ENCODE data around the gene MDM4. TPM values are rescaled to one million over a fixed set of nuclear protein-coding genes. Genes with fewer than 3 reads are reported as not detected.

MDM4 gene
- total RNA-seq, 2 experiments from 2014 or later, result 120 to 282 TPM

DNA sequence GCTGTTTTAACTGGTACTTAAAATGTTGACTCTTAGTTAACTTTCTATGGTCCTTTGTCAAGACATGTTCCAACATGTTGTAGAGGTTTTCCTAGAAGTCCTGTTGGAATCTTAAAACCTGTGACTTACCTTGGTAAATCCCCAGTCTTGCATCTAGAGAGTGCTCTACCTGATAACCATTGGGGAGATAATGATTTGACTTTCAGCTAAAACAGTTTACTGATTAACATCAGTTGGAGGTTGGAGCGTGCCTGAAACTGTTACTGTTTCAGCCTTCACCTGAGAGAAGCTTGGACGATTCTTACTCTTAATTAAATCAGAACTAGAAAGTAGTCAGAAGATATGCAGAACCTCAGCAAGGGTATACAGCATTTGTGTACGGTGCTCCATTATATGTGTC, 8.8 kb downstream of the MDM4 start:
- no peak for DNase-seq (ENCODE audit: low spot score)
- peak overlapping the region; percentile 49 for H3K4me2 ChIP-seq (ENCODE audit: low read length)
- peaks cover 91% of the 10 kb centered on the region for H3K79me2 ChIP-seq (ENCODE audit: insufficient read depth, low read depth, low read length)
- H3K9me2 ChIP-seq (ENCODE audit: insufficient read depth, low read length), result no peaks in the 10 kb centered on the region
- H3K4me3 ChIP-seq (ENCODE audit: low read depth, low read length, poor library complexity, severe bottlenecking), result peak overlapping the region; percentile 28
- peaks cover 4% of the 10 kb centered on the region; the same call in 1 of the 2 replicates for H4K20me1 ChIP-seq (ENCODE audit: insufficient read depth, low read length)
- H3K27ac ChIP-seq (ENCODE audit: low read depth, low read length, poor library complexity, severe bottlenecking), result peak overlapping the region; percentile 71
- CTCF ChIA-PET (ENCODE audit: unreplicated experiment), result no interaction called here
- H3K4me1 ChIP-seq (ENCODE audit: insufficient read depth, low read length, poor library complexity, severe bottlenecking), result peaks cover 95% of the 10 kb centered on the region
- POLR2A ChIA-PET, result interaction anchor here (1.0 to 8.8 kb wide), 7 partner anchors 8 to 55 kb away, joined by 3 to 131 read pairs (median 4); partner anchors contain the start of gene MDM4
- no TSS peak for BruUV-seq (replicated peaks)
- TF ChIP-seq EZH2phosphoT487 (IDR thresholded peaks at IDR 0.05; ENCODE audit: borderline replicate concordance, low read depth, low read length), result no peak
- TF ChIP-seq, protein P1, sequence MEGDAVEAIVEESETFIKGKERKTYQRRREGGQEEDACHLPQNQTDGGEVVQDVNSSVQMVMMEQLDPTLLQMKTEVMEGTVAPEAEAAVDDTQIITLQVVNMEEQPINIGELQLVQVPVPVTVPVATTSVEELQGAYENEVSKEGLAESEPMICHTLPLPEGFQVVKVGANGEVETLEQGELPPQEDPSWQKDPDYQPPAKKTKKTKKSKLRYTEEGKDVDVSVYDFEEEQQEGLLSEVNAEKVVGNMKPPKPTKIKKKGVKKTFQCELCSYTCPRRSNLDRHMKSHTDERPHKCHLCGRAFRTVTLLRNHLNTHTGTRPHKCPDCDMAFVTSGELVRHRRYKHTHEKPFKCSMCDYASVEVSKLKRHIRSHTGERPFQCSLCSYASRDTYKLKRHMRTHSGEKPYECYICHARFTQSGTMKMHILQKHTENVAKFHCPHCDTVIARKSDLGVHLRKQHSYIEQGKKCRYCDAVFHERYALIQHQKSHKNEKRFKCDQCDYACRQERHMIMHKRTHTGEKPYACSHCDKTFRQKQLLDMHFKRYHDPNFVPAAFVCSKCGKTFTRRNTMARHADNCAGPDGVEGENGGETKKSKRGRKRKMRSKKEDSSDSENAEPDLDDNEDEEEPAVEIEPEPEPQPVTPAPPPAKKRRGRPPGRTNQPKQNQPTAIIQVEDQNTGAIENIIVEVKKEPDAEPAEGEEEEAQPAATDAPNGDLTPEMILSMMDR (conservative IDR thresholded peaks at IDR 0.05; ENCODE audit: low read length), result 0 out of 2 replicates have a peak, but pooled peaks have one; percentile 10
- H3K9me3 ChIP-seq (ENCODE audit: low read length), result peaks cover 23% of the 10 kb centered on the region; the same call in 1 of the 2 replicates
- H3K36me3 ChIP-seq (ENCODE audit: insufficient read depth, low read length), result peaks cover 82% of the 10 kb centered on the region
- no peak overlapping the region for H2AFZ ChIP-seq (ENCODE audit: low read length)
- intact Hi-C loops (cut with micrococcal nuclease; ENCODE audit: unreplicated experiment), result loop anchor here (5.0 to 10.0 kb wide), 3 partner anchors 590 to 1527 kb away; partner anchors contain the start of genes LAX1 and RHEX

GRCh38 chr1:204528241-204528640, 12.0 kb downstream of the MDM4 start:
- Histone ChIP-seq H3K36me3 (ENCODE audit: insufficient read depth, low read length) (peaks cover 100% of the 10 kb centered on the region), H3K9me3 (ENCODE audit: low read length) (peaks cover 17% of the 10 kb centered on the region; the same call in 1 of the 2 replicates), H3K79me2 (ENCODE audit: insufficient read depth, low read depth, low read length) (peaks cover 98% of the 10 kb centered on the region), H4K20me1 (ENCODE audit: insufficient read depth, low read length) (peaks cover 13% of the 10 kb centered on the region; the same call in 1 of the 2 replicates), H3K4me3 (ENCODE audit: low read depth, low read length, poor library complexity, severe bottlenecking) (no peak overlapping the region), H3K4me1 (ENCODE audit: insufficient read depth, low read length, poor library complexity, severe bottlenecking) (peaks cover 82% of the 10 kb centered on the region), H3K9me2 (ENCODE audit: insufficient read depth, low read length) (no peaks in the 10 kb centered on the region), H3K4me2 (ENCODE audit: low read length) (peak overlapping the region; percentile 31), H2AFZ (ENCODE audit: low read length) (no peak overlapping the region), H3K27ac (ENCODE audit: low read depth, low read length, poor library complexity, severe bottlenecking) (peak overlapping the region; percentile 71)
- no peak for DNase-seq (ENCODE audit: low spot score)
- CTCF ChIA-PET (ENCODE audit: unreplicated experiment), result interaction anchor here (0.9 kb wide), 1 partner anchor 16 kb away, joined by 6 read pairs; no protein-coding TSS in a partner anchor
- TF ChIP-seq EZH2phosphoT487 (IDR thresholded peaks at IDR 0.05; ENCODE audit: borderline replicate concordance, low read depth, low read length), result no peak
- TF ChIP-seq, protein P1 (conservative IDR thresholded peaks at IDR 0.05; ENCODE audit: low read length), result no peak
- POLR2A ChIA-PET, result interaction anchor here (0.6 to 8.8 kb wide), 9 partner anchors 10 to 1022 kb away, joined by 3 to 131 read pairs (median 4); partner anchors contain the start of genes MDM4 and PIK3C2B
- BruUV-seq (replicated peaks), result no TSS peak
- intact Hi-C loops (cut with micrococcal nuclease; ENCODE audit: unreplicated experiment), result loop anchor here (2.0 to 10.0 kb wide), 3 partner anchors 37 to 763 kb away; partner anchors contain the start of gene LAX1

GRCh38 chr1:204528677-204529076, 12.5 kb downstream of the MDM4 start:
- H4K20me1 ChIP-seq (ENCODE audit: insufficient read depth, low read length), result peaks cover 13% of the 10 kb centered on the region; the same call in 1 of the 2 replicates
- POLR2A ChIA-PET, result interaction anchor here (0.8 to 8.8 kb wide), 6 partner anchors 10 to 34 kb away, joined by 3 to 131 read pairs (median 4); partner anchors contain the start of genes MDM4 and PIK3C2B

More at GRCh38 chr1:204528677-204529076, 12.5 kb downstream of the MDM4 start:
- CTCF ChIA-PET (ENCODE audit: unreplicated experiment), result interaction anchor here (0.9 kb wide), 1 partner anchor 16 kb away, joined by 6 read pairs; no protein-coding TSS in a partner anchor
- peak; percentile 73 for DNase-seq (ENCODE audit: low spot score)
- Histone ChIP-seq H2AFZ (ENCODE audit: low read length) (no peak overlapping the region), H3K9me3 (ENCODE audit: low read length) (peaks cover 14% of the 10 kb centered on the region; the same call in 1 of the 2 replicates), H3K4me3 (ENCODE audit: low read depth, low read length, poor library complexity, severe bottlenecking) (no peak overlapping the region), H3K79me2 (ENCODE audit: insufficient read depth, low read depth, low read length) (peaks cover 99% of the 10 kb centered on the region), H3K4me2 (ENCODE audit: low read length) (peak overlapping the region; percentile 31), H3K27ac (ENCODE audit: low read depth, low read length, poor library complexity, severe bottlenecking) (peak overlapping the region; percentile 71), H3K9me2 (ENCODE audit: insufficient read depth, low read length) (no peaks in the 10 kb centered on the region), H3K36me3 (ENCODE audit: insufficient read depth, low read length) (peaks cover 100% of the 10 kb centered on the region), H3K4me1 (ENCODE audit: insufficient read depth, low read length, poor library complexity, severe bottlenecking) (peaks cover 77% of the 10 kb centered on the region)
- intact Hi-C loops (cut with micrococcal nuclease; ENCODE audit: unreplicated experiment), result loop anchor here (2.0 to 10.0 kb wide), 3 partner anchors 36 to 764 kb away; partner anchors contain the start of gene LAX1
- TF ChIP-seq, protein P1 (conservative IDR thresholded peaks at IDR 0.05; ENCODE audit: low read length), result no peak
- TF ChIP-seq EZH2phosphoT487 (IDR thresholded peaks at IDR 0.05; ENCODE audit: borderline replicate concordance, low read depth, low read length), result no peak
- no TSS peak for BruUV-seq (replicated peaks)

All from OCI-LY7 (cell line).